GM21529 (cell line): ENCODE measurements around the gene DNAJC19.
"Not testable (repeated sequence)": the region's sequence is repeated elsewhere in the genome, so short reads cannot be mapped to it uniquely, and the experiment has no call there.

Experiments used
- ATAC-seq: cut with Tn5 transposase; IDR thresholded peaks from one replicate; pipeline ENCODE4 v1.9.1; 2021; ENCODE audit not compliant: unreplicated experiment

DNAJC19 gene

DNA sequence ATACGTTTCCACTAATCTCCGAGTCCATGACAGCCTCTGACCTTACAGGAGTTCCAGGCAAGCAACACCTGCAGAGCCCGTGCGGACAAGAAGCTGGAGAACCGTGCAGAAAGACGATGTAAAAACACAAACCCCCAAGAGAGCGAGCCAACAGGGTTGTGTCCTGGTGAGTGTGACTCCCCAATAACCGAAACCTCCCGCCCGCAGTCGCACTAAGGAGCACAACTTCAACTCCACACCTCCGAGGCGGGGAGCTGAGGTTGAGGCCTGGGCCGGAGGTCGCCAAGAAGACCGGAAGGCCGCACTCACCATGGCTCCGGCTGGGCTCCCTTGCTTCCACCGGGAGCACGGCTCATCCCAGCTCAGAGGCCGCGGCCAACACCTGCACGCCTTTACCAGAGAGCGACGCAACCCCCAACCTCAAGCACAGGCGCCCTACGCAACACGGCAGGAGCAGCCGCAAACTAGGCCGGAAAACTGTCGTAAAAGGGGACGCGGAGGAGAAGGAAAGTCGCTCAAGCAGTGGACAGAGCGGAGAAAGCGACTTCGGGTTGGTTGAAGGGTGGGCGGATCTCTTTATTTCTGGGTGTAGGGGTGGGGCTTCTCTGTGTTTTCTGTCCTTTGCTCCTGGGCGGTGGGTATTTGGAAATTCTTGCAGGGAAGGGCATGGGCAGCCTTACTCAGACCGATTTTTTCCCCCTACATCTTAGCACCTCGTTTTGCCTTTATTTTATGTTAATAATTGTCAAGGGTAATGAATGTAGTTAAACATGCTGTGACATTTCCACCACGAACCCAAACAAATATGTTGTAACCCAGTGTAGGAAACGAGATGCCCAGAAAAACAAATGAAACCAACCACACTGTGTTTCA lies at the start of gene DNAJC19:
Gene DNAJC19, minus strand, starts transcription at position 446 of the 873 bp plus-strand sequence. Its CDS starts 134 bp downstream, at position 312.
- peak; percentile 97 for ATAC-seq

DNA sequence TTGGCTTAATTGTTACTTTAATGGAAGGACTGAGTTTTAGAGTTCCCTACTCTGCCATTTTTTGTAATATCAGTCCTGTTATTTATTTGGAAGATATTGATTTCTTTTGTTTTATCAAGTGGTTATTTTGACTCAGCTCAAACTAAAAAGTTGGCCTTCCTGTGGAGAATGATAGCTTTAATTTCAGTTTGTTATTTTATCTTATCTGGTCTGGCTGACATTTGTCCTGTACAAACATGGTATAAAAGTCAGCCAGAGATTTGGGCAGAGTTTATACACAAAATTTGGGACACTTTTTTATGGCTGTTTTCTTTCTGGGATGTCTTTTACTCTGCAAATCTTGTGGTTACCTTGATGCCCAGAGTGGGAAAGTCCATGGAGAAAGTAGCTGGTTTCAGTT lies 41.4 kb upstream of the DNAJC19 start:
- no peak for ATAC-seq

DNA sequence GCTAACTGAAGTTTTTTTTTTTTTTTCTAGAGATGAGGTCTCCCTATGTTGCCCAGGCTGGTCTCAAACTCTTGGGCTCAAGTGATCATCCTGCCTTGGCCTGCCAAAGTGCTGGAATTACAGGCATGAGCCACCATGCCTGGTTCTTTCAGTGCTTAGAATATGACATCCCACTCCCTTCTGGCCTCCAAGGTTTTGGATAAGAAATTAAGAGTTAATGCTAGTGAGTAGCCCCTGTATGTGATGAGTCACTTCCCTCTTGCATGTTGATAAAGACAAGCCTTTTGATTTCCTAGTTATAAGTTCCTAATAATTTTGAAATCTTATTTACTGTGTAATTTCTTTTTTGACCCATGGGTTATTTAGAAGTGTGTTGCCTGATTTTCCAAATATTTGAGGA lies 35.7 kb upstream of the DNAJC19 start:
- no peak for ATAC-seq

DNA sequence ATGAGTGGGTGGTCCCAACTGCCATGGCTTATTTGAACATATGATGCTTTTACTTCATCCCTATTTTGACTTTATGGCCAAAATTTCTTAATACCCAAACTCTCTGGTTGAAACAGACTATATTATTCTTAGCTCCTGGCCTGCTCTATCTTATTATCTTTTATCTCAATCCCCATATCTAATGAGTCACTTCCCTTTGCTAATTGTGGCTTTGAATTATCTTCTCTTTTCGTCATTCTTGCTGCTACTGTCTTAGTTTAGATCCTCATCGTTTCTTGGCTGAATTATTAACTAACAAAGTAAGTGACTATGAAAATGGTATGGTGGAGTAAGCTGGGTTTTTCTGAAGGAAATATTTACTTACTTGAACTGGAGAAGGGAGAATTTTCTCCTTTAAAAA lies 28.2 kb upstream of the DNAJC19 start:
- no peak for ATAC-seq

DNA sequence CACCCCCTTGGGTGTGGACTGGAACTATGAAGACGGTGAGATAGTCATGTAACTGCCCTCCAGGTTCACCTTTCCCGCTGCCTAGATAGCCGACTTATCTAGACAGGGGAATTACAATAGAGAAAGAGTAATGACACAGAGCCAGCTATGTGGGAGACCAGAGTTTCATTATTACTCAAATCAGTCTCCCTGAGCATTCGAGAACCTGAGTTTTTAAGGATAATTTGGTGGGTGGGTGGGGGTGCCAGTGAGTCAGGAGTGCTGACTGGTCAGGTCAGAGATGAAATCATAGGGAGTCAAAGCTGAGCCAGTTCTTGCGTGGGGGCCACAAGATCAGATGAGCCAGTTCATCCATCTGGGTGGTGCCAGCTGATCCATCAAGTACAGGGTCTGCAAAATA lies 19.7 kb upstream of the DNAJC19 start:
- ATAC-seq, result peak; percentile 64

DNA sequence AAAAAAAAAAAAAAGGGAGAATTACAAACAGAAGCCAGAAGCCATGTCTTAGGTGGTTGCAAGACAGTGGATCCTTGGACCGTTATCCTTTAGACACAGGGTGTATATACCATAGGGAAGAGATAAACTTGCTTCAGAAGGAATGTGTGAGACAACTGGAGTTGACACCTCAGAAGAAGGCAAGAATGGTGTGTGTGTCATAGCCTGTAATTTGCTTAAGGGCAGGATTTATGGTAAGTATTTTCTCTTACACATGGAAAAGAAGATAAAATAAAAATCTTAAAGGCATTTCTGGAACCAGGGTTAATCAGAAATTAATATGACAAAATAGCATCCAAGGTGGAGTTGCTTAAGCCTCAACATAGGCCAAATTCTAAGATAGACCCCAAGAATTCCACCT lies 19.3 kb upstream of the DNAJC19 start:
- no peak for ATAC-seq

DNA sequence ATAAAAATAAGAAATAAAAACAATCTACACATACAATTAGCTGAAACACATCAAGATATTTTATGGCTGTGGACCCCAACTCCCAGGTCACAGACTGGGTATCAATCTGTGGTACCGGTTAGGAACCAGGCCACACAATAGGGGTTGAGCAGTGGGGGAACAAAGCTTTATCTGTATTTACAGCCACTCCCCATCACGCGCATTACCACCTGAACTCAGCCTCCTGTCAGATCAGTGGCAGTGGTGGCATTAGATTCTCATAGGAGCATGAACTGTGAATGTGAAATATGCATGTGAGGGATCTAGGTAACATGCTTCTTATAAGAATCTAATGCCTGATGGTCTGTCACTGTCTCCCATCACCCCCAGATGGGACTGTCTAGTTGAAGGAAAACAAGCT lies 17.7 kb upstream of the DNAJC19 start:
- no peak for ATAC-seq

DNA sequence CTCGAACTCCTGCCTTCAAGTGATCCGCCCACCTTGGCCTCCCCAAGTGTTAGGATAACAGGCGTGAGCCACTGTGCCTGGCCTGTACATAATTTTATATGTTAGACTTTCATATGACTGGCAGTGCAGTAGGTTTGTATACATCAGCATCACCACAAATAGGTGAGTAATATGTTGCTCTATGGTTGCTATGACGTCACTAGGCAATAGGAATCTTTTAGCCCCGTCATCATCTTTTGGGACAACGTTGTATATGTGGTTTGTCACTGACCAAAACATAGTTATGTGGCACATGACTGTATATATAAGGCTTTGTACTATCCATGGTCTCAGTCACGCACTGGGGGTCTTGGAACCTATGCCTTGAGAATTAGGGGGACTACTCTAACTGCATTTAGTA lies 17.0 kb upstream of the DNAJC19 start:
- no peak for ATAC-seq

DNA sequence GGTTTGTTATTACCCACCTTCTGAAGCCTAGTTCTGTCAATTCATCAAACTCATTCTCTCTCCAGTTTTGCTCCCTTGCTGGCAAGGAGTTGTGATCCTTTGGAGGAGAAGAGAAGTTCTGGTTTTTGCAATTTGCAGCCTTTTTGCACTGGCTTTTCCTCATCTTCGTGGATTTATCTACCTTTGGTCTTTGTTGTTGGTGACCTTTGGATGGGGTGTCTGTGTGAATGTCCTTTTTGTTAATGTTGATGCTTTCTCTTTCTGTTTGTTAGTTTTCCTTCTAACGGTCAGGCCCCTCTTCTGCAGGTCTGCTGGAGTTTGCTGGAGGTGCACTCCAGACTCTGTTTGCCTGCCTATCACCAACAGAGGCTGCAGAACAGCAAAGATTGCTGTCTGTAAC lies 13.9 kb upstream of the DNAJC19 start:
- ATAC-seq, result not testable (repeated sequence)

DNA sequence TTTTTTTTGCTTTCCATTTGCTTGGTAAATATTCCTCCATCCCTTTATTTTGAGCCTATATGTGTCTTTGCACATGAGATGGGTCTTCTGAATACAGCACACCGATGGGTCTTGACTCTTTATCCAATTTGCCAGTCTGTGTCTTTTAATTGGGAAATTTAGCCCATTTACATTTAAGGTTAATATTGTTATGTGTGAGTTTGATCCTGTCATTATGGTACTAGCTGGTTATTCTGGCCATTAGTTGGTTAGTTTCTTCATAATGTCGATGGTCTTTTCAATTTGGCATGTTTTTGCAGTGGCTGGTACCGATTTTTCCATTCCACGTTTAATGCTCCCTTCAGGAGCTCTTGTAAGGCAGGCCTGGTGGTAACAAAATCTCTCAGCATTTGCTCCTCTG lies 12.8 kb upstream of the DNAJC19 start:
- not testable (repeated sequence) for ATAC-seq

DNA sequence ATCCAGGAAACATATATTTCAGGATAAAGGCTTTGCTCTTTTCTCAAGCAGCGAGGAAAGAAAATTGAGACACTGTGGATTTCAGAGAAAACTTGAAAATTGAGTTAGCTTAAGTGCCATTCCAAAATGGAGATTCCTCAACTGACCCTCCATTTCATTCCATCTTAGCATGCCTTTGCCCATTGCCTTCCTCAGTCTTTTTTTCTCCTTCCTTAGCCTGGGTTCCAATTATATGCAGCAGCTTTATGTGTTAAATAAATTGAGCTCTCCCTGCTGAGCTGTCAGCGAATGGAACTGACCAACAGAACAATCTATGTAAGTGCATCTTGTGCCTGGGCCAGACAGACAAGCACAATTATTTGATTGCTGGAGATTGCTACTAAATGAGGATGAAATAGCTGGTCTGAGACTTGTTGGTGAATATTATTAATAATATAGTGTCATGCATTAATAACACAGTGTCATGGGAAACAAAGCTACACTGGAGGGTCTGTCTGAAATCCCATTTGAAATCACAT lies 6.9 kb upstream of the DNAJC19 start:
- ATAC-seq, result no peak

DNA sequence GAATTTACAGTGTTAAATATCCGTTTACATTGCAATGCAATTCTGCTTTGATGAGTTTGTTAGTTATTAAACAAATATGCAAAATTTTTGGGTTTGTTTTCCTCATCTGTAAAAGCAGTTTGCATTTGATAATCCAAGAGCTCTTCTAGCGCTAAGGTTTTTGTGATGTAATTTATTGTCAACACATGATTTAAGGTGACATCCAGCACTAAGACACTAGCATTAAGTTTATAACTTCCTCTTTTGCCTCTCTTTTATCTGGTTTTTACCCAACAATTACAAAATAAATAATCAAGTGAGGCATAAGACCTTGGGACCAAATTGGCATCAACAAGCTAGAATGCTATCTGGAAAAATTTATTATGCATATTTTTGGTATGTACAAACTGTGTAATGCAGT lies 969 bp upstream of the DNAJC19 start:
- ATAC-seq, result no peak

DNA sequence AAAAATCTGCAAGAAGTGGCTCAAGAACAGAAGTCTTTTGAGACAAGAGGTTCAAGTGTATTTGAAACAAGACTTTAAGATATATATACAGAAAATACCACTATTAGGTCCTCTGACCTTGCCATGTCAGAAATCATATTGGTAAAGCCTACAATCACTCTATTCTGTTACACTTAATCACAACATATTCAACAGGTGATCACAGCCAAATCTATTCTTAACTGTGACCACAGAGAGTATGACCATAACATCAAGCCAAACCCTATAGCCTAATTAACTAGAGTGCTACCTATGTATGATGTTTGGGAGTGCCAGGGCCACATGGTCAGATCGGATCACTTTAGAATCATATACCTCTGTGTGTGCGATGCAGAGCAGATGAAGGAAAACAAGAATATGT lies 2.2 kb downstream of the DNAJC19 start:
- ATAC-seq, result no peak

DNA sequence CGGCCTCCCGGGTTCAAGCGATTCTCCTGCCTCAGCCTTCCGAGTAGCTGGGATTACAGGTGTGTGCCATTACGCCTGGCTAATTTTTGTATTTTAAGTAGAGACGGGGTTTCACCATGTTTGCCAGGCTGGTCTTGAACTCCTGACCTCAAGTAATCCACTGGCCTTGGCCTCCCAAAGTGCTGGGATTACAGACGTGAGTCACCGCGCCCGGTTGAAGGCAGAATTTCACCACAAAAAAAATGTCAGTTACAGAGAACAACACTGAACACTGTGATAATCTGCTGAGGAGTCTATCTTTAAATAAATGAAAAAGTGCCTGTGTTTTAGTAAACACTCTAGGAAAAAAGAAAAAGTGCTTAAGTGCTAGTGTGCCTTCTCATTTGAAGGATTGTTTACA lies 3.2 kb downstream of the DNAJC19 start:
- ATAC-seq, result not testable (repeated sequence)

DNA sequence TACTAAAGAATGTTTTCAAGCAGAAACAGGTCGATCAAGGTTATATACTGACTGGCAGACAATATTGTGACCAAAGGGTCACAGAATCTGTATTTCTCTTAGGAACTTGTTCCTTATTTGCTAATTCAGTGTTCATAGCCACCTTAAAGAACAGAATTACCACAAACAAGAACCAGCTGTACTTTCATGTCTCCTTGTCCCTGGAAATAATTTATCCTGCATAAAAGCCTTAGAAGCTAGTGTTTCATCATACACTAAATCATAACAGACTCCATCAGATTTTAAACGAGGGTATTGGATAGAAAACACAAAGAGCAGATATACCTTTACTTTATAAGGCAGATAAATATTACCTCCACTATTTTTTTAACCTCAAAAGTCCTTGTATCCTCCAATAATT lies 6.4 kb downstream of the DNAJC19 start:
- no peak for ATAC-seq

DNA sequence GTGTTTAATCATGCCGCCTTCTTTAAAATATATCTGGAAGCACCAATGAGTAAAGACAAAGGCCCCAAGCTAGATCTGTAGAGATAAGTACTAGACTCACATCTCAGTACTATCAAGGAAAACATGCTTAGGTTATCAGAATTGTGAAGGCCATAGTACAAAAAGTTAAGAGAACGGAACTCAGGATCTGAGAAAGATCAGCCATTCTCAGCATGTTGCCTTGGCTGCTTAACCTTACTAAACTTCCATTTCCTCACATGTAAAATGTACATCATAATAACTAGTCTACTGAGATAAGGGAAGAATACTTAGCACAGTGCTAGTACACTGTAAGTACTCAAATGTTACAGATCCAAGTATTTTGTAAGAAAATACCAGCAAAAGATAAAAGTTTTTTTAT lies 7.6 kb downstream of the DNAJC19 start:
- ATAC-seq, result no peak

DNA sequence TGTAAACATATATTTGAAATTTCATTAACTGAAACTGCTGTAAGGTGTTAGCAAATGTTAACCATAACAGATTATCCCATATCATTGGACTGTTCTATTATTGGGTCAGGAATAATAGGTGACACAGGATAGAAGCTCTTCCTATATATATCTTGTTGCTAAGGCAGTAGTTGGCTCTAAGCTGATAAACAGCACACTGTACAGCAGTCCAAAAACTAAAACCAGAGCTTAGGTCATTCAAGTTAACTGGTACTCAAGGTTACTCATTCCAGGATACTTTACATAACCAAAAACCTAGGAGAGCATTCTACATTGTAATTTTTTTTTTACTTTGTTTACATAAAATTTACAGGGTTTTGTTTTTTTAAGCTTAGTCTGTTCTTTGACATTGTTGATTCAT lies 8.9 kb downstream of the DNAJC19 start:
- no peak for ATAC-seq

DNA sequence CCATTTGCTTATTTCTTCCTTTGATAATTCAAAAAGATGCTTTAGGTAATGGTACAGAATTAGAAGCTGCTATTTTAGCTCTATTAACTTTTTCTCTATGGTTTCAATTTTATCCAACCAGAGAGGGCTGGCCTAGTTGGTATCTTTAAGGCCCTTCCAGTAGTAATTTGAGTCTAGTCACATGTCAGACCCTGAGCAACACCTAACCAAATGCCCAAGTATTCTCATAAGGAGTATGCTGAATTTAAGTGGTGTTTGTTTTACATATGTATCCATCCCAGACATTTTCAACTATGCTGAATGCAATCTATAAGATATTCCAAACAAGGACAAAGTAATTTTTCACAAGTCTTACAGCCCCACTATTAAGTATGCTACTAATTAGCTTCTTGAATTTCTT lies 9.6 kb downstream of the DNAJC19 start:
- ATAC-seq, result no peak

DNA sequence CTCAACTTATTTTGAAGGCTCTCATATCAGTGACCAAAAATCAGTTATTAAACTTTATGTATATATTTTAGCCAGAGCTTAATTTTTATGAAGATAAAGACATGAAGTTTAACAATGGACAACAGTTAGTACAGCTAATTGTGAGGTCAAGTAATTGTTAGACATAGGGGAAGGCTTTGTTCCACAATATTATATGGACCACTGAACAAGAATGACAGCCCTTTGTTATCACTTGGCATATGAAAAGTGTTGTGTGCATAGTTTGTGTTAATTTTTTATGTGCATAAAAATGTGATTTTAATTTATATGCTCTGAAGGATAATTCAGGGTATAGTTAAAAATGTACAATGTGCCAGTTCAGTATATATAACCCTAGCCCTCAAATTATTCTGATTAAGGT lies 12.0 kb downstream of the DNAJC19 start:
- no peak for ATAC-seq

DNA sequence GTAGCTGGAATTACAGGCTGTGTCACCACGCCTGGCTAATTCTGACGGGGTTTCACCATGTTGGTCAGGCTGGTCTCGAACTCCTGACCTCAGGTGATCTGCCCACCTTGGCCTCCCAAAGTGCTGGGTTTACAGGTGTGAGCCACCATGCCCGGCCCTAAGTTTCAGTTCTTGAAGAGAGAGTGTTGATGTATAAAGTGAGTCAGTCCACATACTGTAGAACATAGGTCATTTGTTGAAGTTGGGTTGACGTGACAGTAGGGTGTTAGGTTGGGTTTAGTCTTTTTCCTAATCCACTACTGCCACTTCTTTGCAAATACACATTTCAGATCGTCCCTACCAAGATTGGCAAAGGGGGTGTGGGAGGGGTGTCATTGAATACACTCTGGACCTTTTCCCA lies 15.2 kb downstream of the DNAJC19 start:
- peak; percentile 12 for ATAC-seq

DNA sequence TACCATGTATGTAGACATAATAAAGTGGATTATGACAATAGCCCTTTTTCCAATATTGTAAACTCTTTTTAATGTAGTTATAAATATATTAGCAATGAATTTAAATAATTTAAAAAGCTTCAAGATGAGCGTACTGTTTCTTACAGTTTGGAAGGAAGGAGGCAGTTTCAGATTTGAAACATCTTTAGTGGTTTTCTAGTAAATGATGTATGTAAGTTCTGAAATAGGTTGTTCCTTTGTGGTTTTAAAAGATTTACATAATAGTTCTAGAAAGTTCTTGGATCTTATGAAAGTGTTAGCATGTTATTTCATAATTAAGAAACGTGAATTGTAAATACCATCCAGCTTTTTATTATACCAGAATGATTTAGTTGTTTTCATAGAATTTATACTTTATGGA lies 16.0 kb downstream of the DNAJC19 start:
- ATAC-seq, result peak; percentile 76

DNA sequence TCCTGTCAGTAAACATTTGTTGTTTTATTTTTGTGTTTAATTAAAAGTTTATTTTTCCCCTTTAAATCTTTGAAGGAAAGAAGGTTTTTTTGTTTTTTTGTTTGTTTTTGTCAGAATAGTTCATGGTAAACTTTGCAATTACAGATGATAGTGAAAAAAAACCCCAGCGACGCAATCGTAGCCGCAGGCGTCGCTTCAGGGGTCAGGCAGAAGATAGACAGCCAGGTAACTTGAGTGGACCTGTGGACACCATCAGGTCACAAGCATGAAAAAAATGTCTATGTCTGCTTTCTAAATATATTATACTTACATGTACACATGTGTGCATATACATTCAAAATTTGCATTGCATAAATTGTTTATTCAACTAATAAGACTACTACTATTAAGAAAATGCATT lies 18.6 kb downstream of the DNAJC19 start:
- ATAC-seq, result no peak

DNA sequence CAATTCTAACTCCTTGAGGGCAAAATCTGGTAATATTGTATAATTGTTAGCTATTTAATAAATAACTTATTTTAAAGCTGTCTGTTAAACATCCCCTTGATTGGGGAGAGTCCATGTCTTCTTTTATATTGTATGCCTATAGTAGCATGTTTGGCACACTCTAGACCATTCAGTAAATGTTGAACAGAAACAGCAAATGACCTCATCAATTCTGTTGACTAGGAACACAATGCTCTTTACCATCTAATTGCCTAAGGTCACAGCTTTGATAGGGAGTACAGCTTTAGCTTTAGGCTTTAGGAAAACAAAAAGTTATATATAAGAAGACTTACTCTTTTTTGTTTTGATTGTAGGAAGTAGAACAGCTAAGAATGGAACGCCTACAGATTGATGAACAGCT lies 27.0 kb downstream of the DNAJC19 start:
- no peak for ATAC-seq
